DOHH2 (cell line): ENCODE results near the gene SLC25A13.

Experiments used
- EZH2phosphoT487 ChIP-seq: fragments of 200-600 bp; sonication (generic); IDR thresholded peaks from 2 replicates; pipeline ENCODE4 v1.6.1; 2017; ENCODE audit warnings: borderline replicate concordance, mild to moderate bottlenecking, antibody characterized with exemption, low read length, moderate library complexity, mixed read lengths
- TF ChIP-seq, protein P1 (sequence below): fragments of 200-600 bp; sonication (generic); IDR thresholded peaks from one replicate; pipeline ENCODE4 v1.5.1; 2014; ENCODE audit warnings: antibody characterized with exemption, mild to moderate bottlenecking, low read depth, low read length; ENCODE audit not compliant: poor library complexity, severe bottlenecking

DNA sequence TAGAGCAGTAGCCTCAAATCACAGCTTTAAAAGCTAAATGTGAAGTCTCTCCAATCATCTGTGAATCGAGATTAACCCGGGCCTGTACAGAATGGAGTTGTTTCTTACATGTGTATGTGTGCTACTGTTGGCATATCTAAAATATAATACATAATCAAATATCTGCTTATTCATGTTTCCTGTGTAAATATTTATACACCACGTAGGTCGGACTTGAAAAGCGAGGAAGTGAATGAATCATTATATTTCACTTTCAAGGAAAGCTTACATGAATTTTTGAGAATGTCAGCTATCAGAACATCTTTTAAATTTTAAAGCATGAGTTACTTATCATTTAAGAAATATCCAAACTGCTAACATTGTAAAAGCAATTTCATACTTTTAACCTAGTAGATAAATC lies 233.3 kb downstream of the SLC25A13 start:
- TF ChIP-seq, protein P1, sequence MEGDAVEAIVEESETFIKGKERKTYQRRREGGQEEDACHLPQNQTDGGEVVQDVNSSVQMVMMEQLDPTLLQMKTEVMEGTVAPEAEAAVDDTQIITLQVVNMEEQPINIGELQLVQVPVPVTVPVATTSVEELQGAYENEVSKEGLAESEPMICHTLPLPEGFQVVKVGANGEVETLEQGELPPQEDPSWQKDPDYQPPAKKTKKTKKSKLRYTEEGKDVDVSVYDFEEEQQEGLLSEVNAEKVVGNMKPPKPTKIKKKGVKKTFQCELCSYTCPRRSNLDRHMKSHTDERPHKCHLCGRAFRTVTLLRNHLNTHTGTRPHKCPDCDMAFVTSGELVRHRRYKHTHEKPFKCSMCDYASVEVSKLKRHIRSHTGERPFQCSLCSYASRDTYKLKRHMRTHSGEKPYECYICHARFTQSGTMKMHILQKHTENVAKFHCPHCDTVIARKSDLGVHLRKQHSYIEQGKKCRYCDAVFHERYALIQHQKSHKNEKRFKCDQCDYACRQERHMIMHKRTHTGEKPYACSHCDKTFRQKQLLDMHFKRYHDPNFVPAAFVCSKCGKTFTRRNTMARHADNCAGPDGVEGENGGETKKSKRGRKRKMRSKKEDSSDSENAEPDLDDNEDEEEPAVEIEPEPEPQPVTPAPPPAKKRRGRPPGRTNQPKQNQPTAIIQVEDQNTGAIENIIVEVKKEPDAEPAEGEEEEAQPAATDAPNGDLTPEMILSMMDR: no peak
- no peak for TF ChIP-seq EZH2phosphoT487
